ENCODE measurements around the gene CDKN1A. TPM values are rescaled to one million over a fixed set of nuclear protein-coding genes. Genes with fewer than 3 reads are reported as not detected.

Gene CDKN1A
- total and polyA plus RNA-seq, 5 donors: 38.5 to 68.6 (median 59.4) TPM

DNA sequence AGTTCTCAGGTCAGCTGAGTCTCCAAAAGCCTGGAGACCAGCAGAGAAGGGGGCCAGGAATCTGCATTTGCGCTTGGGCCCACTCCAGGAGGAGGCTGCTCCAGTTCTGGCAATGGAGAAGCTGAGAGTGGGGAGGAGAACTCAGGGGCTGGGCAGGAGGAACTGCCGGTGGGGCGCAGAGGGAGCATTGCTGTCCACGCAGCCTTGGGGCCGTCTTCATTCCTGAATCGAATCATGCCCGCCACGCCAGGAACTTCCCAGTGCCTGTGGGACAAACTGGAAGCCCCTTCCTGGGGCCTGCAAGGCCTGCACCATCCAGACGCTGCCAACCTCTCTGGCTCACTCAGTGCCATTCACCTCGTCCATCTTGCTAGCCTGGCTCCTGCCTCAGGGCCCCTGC is 36.0 kb downstream of the CDKN1A start:
- no peaks in the 10 kb centered on the region for H3K4me1 ChIP-seq (ENCODE audit: control insufficient read depth, insufficient read depth, low read length)
- peak in 1 of 3 donors; percentile 19 for DNase-seq
- ATAC-seq: no peak
- H3K27ac ChIP-seq (ENCODE audit: low read length): no peak overlapping the region
- H3K27me3 ChIP-seq (ENCODE audit: control insufficient read depth, insufficient read depth): no peaks in the 10 kb centered on the region
- H3K9me3 ChIP-seq (ENCODE audit: control insufficient read depth, low read length): no peaks in the 10 kb centered on the region
- no peak overlapping the region for H3K4me3 ChIP-seq (ENCODE audit: low read length)
- 88% methylated on average over 10 of the region's 10 CpGs for WGBS
- intact Hi-C loops (cut with DNase I): no loop called here

DNA sequence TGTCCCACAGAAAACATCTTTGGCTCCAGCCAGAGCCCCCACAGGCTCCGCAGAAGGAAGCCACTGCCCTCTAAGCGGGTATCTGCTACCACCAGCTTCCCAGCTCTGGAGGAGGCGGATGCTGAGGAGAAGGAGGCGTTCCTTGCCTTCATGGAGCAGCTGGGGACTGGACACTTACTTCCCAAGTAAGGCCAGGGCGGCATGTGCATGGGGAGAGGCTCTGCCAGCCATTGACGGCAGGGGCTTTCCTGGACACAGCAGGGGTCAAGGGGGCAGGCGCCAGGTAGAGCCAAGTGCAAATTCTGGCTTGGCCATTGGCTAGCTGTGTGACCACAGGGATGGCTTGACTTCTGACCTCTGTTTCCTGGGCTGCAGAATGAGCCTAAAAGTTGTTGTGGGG is 37.0 kb downstream of the CDKN1A start:
- H3K27ac ChIP-seq (ENCODE audit: low read length): no peak overlapping the region
- H3K4me3 ChIP-seq (ENCODE audit: low read length): no peak overlapping the region
- WGBS: 89% methylated on average over 7 of the region's 7 CpGs
- H3K4me1 ChIP-seq (ENCODE audit: control insufficient read depth, insufficient read depth, low read length): no peaks in the 10 kb centered on the region
- no peaks in the 10 kb centered on the region for H3K9me3 ChIP-seq (ENCODE audit: control insufficient read depth, low read length)
- H3K27me3 ChIP-seq (ENCODE audit: control insufficient read depth, insufficient read depth): no peaks in the 10 kb centered on the region
- DNase-seq (peak in 1 of 3 donors; percentile 12), ATAC-seq (no peak)
- intact Hi-C loops (cut with DNase I): no loop called here

DNA sequence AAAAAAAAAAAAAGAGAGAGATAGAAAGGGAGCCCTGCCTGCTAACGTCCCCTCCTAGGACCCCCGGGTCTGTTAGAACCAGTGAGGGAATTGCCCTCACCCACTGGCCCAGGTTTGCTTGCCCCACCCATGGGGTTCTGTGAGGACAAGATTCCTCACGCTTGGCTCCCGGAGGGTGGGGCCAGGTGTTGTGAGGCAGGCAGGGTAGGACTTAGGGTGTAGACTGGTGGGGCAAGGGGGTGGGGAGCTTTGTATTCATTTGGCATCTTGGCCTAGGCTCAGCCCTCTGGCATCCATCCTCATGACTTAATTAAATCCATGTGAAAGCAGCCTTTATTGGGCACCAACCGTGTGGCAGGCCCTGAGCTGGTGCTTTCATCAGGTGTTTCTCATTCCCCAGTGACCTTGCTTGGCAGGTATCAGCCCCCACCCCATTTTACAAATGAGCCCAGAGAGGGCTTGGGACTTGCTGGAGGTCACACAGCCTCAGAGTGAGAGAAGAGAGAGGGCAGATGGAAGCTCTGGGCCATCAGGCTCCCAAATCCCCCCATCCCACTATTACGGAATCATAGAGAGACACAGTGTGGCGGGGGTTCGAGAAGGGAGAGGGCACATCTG is 38.1 kb downstream of the CDKN1A start:
- DNase-seq: peak in 1 of 3 donors; percentile 16
- 88% methylated on average over 8 of the region's 8 CpGs for WGBS
- no peak overlapping the region for H3K27ac ChIP-seq (ENCODE audit: low read length)

DNA sequence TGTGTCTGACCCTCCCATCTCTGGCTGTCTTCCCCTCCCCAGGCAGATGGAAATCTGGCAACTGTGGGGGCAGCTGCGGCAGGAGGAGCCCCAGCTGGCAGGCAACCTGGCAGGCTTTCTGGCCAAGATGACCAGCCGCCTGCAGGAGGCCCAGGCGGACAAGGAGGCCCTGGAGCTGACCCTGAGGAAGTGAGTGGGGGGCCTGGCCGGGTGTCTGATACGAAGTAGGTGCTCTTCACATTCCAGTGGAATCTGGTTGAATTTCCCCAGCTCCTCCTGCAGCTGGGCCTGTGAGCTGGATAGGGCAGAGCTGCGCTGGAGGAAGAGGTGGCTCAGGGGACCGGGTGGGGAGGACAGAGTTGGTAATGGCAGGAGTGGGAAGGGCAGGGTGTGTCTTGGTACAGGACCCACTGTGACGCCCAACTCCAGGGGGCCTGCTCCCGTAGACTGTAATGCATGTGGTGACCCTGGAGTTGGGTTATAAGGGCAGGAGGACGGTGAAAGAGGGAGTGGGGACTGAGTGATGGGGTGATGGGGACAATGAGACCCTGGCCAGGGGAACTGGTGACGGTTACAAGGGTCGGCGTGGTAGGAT is 38.8 kb downstream of the CDKN1A start:
- DNase-seq (peak in 1 of 3 donors; percentile 29), ATAC-seq (no peak)
- no peak overlapping the region for H3K4me3 ChIP-seq (ENCODE audit: low read length)
- H3K27me3 ChIP-seq (ENCODE audit: control insufficient read depth, insufficient read depth): no peaks in the 10 kb centered on the region
- H3K27ac ChIP-seq (ENCODE audit: low read length): no peak overlapping the region
- no peaks in the 10 kb centered on the region for H3K4me1 ChIP-seq (ENCODE audit: control insufficient read depth, insufficient read depth, low read length)
- intact Hi-C loops (cut with DNase I): no loop called here
- no peaks in the 10 kb centered on the region for H3K9me3 ChIP-seq (ENCODE audit: control insufficient read depth, low read length)
- WGBS: 75% methylated on average over 13 of the region's 13 CpGs

More for the DNA sequence above, 38.1 kb downstream of the CDKN1A start:
- Histone ChIP-seq H3K27me3 (ENCODE audit: control insufficient read depth, insufficient read depth) (no peaks in the 10 kb centered on the region), H3K9me3 (ENCODE audit: control insufficient read depth, low read length) (no peaks in the 10 kb centered on the region), H3K4me1 (ENCODE audit: control insufficient read depth, insufficient read depth, low read length) (no peaks in the 10 kb centered on the region), H3K4me3 (ENCODE audit: low read length) (no peak overlapping the region)
- intact Hi-C loops (cut with DNase I): no loop called here
- ATAC-seq: no peak

DNA sequence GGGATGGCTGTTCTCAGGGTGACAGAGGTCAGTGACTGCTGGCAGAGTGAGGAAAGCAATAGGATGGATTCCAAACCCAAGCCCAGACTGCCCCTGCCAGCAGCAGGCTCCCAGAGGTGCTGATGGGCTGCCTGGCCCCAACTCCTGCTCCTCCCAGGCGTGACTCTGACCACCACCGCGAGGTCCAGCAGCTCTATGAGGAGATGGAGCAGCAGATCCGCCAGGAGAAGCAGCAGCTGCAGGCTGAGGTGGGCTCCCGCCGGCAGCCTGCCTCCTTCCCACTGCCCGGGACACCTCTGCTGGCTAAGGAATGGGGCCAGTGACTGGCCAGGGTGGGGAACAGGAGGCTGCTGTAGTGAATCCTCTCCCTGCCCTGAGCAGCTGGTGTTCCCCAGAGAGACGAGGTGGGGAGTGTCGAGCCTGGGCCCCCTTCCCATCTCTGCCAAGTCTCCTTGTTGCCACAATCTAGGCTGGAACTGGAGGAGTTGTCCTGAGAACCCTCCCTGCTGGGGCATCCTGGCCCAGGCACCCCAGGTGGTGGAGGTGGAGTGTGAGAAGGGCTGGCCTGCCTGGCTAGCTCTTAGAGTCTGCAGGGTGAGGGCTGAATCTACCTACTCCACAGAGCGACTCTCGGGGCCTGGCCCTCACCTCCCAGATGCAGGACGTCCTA is 39.5 kb downstream of the CDKN1A start:
- H3K27me3 ChIP-seq (ENCODE audit: control insufficient read depth, insufficient read depth): no peaks in the 10 kb centered on the region
- ATAC-seq: no peak
- WGBS: 82% methylated on average over 12 of the region's 12 CpGs
- no peak overlapping the region for H3K27ac ChIP-seq (ENCODE audit: low read length)
- H3K4me3 ChIP-seq (ENCODE audit: low read length): no peak overlapping the region
- intact Hi-C loops (cut with DNase I): no loop called here
- H3K4me1 ChIP-seq (ENCODE audit: control insufficient read depth, insufficient read depth, low read length): no peaks in the 10 kb centered on the region
- peak in 1 of 3 donors; percentile 23 for DNase-seq
- no peaks in the 10 kb centered on the region for H3K9me3 ChIP-seq (ENCODE audit: control insufficient read depth, low read length)

GRCh38 chr6:36718560-36718959 is 40.0 kb downstream of the CDKN1A start:
- WGBS: 80% methylated on average over 5 of the region's 5 CpGs
- Histone ChIP-seq H3K4me3 (ENCODE audit: low read length) (no peak overlapping the region), H3K27ac (ENCODE audit: low read length) (no peak overlapping the region), H3K27me3 (ENCODE audit: control insufficient read depth, insufficient read depth) (no peaks in the 10 kb centered on the region), H3K4me1 (ENCODE audit: control insufficient read depth, insufficient read depth, low read length) (no peaks in the 10 kb centered on the region), H3K9me3 (ENCODE audit: control insufficient read depth, low read length) (no peaks in the 10 kb centered on the region)
- intact Hi-C loops (cut with DNase I): no loop called here
- DNase-seq (no peak), ATAC-seq (no peak)

GRCh38 chr6:36719126-36719525 is 40.6 kb downstream of the CDKN1A start:
- Histone ChIP-seq H3K4me1 (ENCODE audit: control insufficient read depth, insufficient read depth, low read length) (no peaks in the 10 kb centered on the region), H3K4me3 (ENCODE audit: low read length) (no peak overlapping the region), H3K27me3 (ENCODE audit: control insufficient read depth, insufficient read depth) (no peaks in the 10 kb centered on the region), H3K27ac (ENCODE audit: low read length) (no peak overlapping the region), H3K9me3 (ENCODE audit: control insufficient read depth, low read length) (no peaks in the 10 kb centered on the region)
- ATAC-seq (no peak), DNase-seq (peak in 1 of 3 donors; percentile 16)
- intact Hi-C loops (cut with DNase I): no loop called here
- 89% methylated on average over 7 of the region's 7 CpGs for WGBS

- Histone ChIP-seq H3K4me3 (ENCODE audit: low read length) (no peak overlapping the region), H3K9me3 (ENCODE audit: control insufficient read depth, low read length) (no peaks in the 10 kb centered on the region), H3K27ac (ENCODE audit: low read length) (no peak overlapping the region), H3K27me3 (ENCODE audit: control insufficient read depth, insufficient read depth) (no peaks in the 10 kb centered on the region), H3K4me1 (ENCODE audit: control insufficient read depth, insufficient read depth, low read length) (no peaks in the 10 kb centered on the region)
- DNase-seq: peak in 1 of 3 donors; percentile 41
- intact Hi-C loops (cut with DNase I): no loop called here
- WGBS: 93% methylated on average over 11 of the region's 11 CpGs
- ATAC-seq: no peak
These were observed 42.0 kb downstream of the CDKN1A start for GRCh38 chr6:36720251-36721141.

GRCh38 chr6:36721369-36722140 is 43.0 kb downstream of the CDKN1A start:
- Histone ChIP-seq H3K4me1 (ENCODE audit: control insufficient read depth, insufficient read depth, low read length) (no peaks in the 10 kb centered on the region), H3K27me3 (ENCODE audit: control insufficient read depth, insufficient read depth) (no peaks in the 10 kb centered on the region), H3K27ac (ENCODE audit: low read length) (no peak overlapping the region), H3K4me3 (ENCODE audit: low read length) (no peak overlapping the region), H3K9me3 (ENCODE audit: control insufficient read depth, low read length) (no peaks in the 10 kb centered on the region)
- intact Hi-C loops (cut with DNase I): no loop called here
- 87% methylated on average over 15 of the region's 15 CpGs for WGBS
- DNase-seq (peak in 1 of 3 donors; percentile 64), ATAC-seq (no peak)

- H3K9me3 ChIP-seq (ENCODE audit: control insufficient read depth, low read length): no peaks in the 10 kb centered on the region
- no peak overlapping the region for H3K4me3 ChIP-seq (ENCODE audit: low read length)
- peak in 1 of 3 donors; percentile 39 for DNase-seq
- H3K27ac ChIP-seq (ENCODE audit: low read length): no peak overlapping the region
- intact Hi-C loops (cut with DNase I): no loop called here
- WGBS: 90% methylated on average over 10 of the region's 10 CpGs
- no peaks in the 10 kb centered on the region for H3K4me1 ChIP-seq (ENCODE audit: control insufficient read depth, insufficient read depth, low read length)
- ATAC-seq: no peak
- no peaks in the 10 kb centered on the region for H3K27me3 ChIP-seq (ENCODE audit: control insufficient read depth, insufficient read depth)
These were observed 43.9 kb downstream of the CDKN1A start for GRCh38 chr6:36722365-36722764.

Data from right cardiac atrium (tissue), 5 donors.